ENCODE results near the gene TAS2R41.

DNA sequence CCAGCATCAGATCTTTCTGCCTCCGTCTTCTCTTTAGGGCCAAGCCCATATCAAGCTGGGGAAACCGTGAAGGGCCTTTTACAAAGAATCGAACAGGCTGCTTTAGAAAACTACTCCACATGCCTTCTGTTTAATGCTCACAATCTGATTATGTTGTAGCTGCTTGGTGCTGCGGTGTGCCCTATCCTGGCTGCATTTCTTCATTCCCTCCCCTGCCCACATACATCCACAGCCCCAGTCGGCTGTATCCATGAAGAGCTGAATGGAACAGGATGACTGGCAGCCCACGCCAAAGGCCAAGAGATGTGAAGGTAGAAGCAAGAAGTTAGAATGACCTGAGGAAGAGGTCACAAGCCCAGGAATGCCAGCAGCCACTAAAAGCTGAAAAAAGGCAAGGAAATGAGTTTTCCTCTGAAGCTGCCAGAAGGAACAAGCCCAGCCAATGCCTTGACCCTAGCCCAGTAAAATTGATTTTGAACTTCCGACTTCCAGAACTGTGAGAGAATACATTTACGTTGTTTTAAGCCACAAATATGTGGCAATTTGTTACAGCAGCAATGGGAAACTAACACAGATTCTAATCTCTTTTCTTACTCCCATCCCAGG, 22.2 kb downstream of the TAS2R41 start:
- TF ChIP-seq, protein P1, sequence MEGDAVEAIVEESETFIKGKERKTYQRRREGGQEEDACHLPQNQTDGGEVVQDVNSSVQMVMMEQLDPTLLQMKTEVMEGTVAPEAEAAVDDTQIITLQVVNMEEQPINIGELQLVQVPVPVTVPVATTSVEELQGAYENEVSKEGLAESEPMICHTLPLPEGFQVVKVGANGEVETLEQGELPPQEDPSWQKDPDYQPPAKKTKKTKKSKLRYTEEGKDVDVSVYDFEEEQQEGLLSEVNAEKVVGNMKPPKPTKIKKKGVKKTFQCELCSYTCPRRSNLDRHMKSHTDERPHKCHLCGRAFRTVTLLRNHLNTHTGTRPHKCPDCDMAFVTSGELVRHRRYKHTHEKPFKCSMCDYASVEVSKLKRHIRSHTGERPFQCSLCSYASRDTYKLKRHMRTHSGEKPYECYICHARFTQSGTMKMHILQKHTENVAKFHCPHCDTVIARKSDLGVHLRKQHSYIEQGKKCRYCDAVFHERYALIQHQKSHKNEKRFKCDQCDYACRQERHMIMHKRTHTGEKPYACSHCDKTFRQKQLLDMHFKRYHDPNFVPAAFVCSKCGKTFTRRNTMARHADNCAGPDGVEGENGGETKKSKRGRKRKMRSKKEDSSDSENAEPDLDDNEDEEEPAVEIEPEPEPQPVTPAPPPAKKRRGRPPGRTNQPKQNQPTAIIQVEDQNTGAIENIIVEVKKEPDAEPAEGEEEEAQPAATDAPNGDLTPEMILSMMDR (IDR thresholded peaks at IDR 0.05), result no peak
- no peak for TF ChIP-seq POLR2AphosphoS5 (IDR thresholded peaks at IDR 0.05)
